ENCODE measurements around the gene PACRG. TPM values are rescaled to one million over a fixed set of nuclear protein-coding genes. Genes with fewer than 3 reads are reported as not detected.

The PACRG gene
- total and polyA plus RNA-seq, 2 of the 4 experiments (the other 2 are of a cell fraction) = not detected

DNA sequence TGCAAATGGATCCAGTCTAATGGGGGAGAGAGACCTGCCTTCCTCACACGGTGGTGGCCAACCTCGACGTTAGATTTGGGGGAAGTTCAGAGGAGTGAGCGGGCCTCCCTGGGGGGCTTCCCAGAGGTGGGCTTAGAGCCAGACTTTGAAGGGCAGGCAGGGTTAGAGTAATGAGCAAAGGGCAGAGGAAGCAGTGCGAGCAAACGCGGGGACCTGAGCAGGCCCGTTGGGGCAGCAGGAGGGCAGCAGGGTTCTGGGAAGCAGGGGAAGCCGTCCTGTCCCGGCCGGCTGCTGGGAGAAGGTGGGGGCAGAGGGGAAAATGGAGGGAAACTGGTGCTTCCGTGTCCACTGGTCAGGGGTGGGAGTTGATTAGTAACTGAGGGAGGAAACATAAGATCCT is 474.1 kb downstream of the PACRG start:
- H3K18ac ChIP-seq (ENCODE audit: low read depth, low read length) = no peak overlapping the region
- no peak overlapping the region for H4K5ac ChIP-seq (ENCODE audit: low read depth, low read length)
- H3K4me2 ChIP-seq (ENCODE audit: low read depth, low read length) = no peak overlapping the region
- no peak overlapping the region for H3K4ac ChIP-seq (ENCODE audit: low read depth, low read length)
- no peak overlapping the region for H2BK5ac ChIP-seq (ENCODE audit: low read depth, low read length, poor library complexity, severe bottlenecking)
- H4K8ac ChIP-seq (ENCODE audit: low read depth in 2 of 2, low read length in 2 of 2) = no peak overlapping the region
- H3K9ac ChIP-seq (ENCODE audit: low read depth, low read length) = no peak overlapping the region
- intact Hi-C loops (cut with micrococcal nuclease) = no loop called here
- no peaks in the 10 kb centered on the region for H3K79me1 ChIP-seq (ENCODE audit: low read depth in 1 of 2, low read length in 2 of 2)
- DNase-seq (no peak), ATAC-seq (ENCODE audit: low read depth) (no peak)
- POLR2A ChIA-PET (ENCODE audit: unreplicated experiment) = no interaction called here
- no peak overlapping the region for H3K4me3 ChIP-seq (ENCODE audit: insufficient read depth, low read depth, low read length)
- peaks cover 22% of the 10 kb centered on the region for H3K9me3 ChIP-seq (ENCODE audit: control insufficient read depth, insufficient read depth, low read length)
- no peak overlapping the region for H2BK20ac ChIP-seq (ENCODE audit: low read depth, low read length)
- no peak overlapping the region for H2BK120ac ChIP-seq (ENCODE audit: low read depth, low read length)
- 67% methylated on average over 4 of the region's 12 CpGs; no CpG with 5 or more reads in 1 of the 2 experiments for WGBS, 2 experiments (ENCODE audit: extremely low coverage in 2 of 2, insufficient read length in 1 of 2)
- no peak overlapping the region for H2AK9ac ChIP-seq (replicated peaks; ENCODE audit: low read depth, low read length, poor library complexity)
- no peaks in the 10 kb centered on the region for H4K20me1 ChIP-seq (ENCODE audit: insufficient read depth, low read length)
- no peaks in the 10 kb centered on the region for H3K36me3 ChIP-seq (ENCODE audit: control insufficient read depth, insufficient read depth, low read length)
- no peak overlapping the region for H4K91ac ChIP-seq (ENCODE audit: insufficient read depth, low read depth, low read length)
- no peak overlapping the region for H3K27ac ChIP-seq (ENCODE audit: insufficient read depth, low read length)
- H3K9me1 ChIP-seq (ENCODE audit: insufficient read depth, low read length) = no peaks in the 10 kb centered on the region
- BruUV-seq (replicated peaks) = no TSS peak
- H3K14ac ChIP-seq (replicated peaks; ENCODE audit: low read depth, low read length) = no peak overlapping the region
- no peak overlapping the region for H2BK15ac ChIP-seq (ENCODE audit: low read depth, low read length)
- H3K4me1 ChIP-seq (ENCODE audit: control insufficient read depth, insufficient read depth, low read length) = no peaks in the 10 kb centered on the region
- H3K27me3 ChIP-seq (ENCODE audit: control insufficient read depth, insufficient read depth, low read length) = no peaks in the 10 kb centered on the region
- H2AFZ ChIP-seq (replicated peaks; ENCODE audit: low read length, poor library complexity) = no peak overlapping the region
- dilution Hi-C loops (cut with HindIII; ENCODE audit: low sequenced_read_pairs, unreplicated experiment) = no loop called here
- H3K23ac ChIP-seq (ENCODE audit: low read depth, low read length) = no peak overlapping the region
- no peak overlapping the region for H3K56ac ChIP-seq (ENCODE audit: extremely low read depth, insufficient read depth, low read length)
- in situ Hi-C loops (cut with MboI; ENCODE audit: low sequenced_read_pairs) = no loop called here
- CTCF ChIA-PET = no interaction called here
- no peak overlapping the region for H2AK5ac ChIP-seq (ENCODE audit: low read depth, low read length)
- no peak for TF ChIP-seq MXI1 (IDR thresholded peaks at IDR 0.05; ENCODE audit: borderline replicate concordance, low read depth, low read length)
